HepG2 (cell line): ENCODE measurements around the gene BAG3. TPM values are rescaled to one million over a fixed set of nuclear protein-coding genes. Genes with fewer than 3 reads are reported as not detected.

Source experiments
- ERF ChIP-seq: IDR thresholded peaks from 2 replicates; pipeline ENCODE4 v1.6.1; 2018; ENCODE audit warnings: missing biosample characterization, missing genetic modification reagents
- FOXK1 ChIP-seq: sonication (generic); formaldehyde crosslinking; IDR thresholded peaks from 2 replicates; pipeline ENCODE4 v1.4.0; 2020; ENCODE audit warnings: low read depth, missing genetic modification reagents, borderline replicate concordance
- GATAD2A ChIP-seq: IDR thresholded peaks from 2 replicates; pipeline ENCODE4 v1.6.1; 2016
- JUND ChIP-seq: sonication (generic); formaldehyde crosslinking; IDR thresholded peaks from 2 replicates; pipeline ENCODE4 v1.8.0; 2022; ENCODE audit warnings: mild to moderate bottlenecking, missing genetic modification reagents
- KDM2A ChIP-seq: sonication (generic); formaldehyde crosslinking; IDR thresholded peaks from 2 replicates; pipeline ENCODE4 v1.4.0; 2020; ENCODE audit warnings: low read depth, missing genetic modification reagents, borderline replicate concordance
- KIAA2018 ChIP-seq: sonication (generic); formaldehyde crosslinking; IDR thresholded peaks from 2 replicates; pipeline ENCODE4 v1.5.0; 2020; ENCODE audit warnings: mild to moderate bottlenecking, missing genetic modification reagents, borderline replicate concordance
- MXI1 ChIP-seq: IDR thresholded peaks from 3 replicates; pipeline ENCODE4 v1.6.1; 2012; ENCODE audit warnings: low read depth, low read length, inconsistent platforms, borderline replicate concordance
- RXRB ChIP-seq: IDR thresholded peaks from 2 replicates; pipeline ENCODE4 v1.6.1; 2016; ENCODE audit warnings: borderline replicate concordance, missing genetic modification reagents, missing compliant biosample characterization
- TERF1 ChIP-seq: sonication (generic); formaldehyde crosslinking; IDR thresholded peaks from 2 replicates; pipeline ENCODE4 v1.8.0; 2022; ENCODE audit warnings: mild to moderate bottlenecking, missing genetic modification reagents, moderate library complexity
- ZBTB7A ChIP-seq: sonication (generic); formaldehyde crosslinking; IDR thresholded peaks from 2 replicates; pipeline ENCODE4 v1.8.0; 2022; ENCODE audit warnings: mild to moderate bottlenecking, missing genetic modification reagents
- ZFP62 ChIP-seq: sonication (generic); formaldehyde crosslinking; IDR thresholded peaks from 2 replicates; pipeline ENCODE4 v1.4.0; 2020; ENCODE audit warnings: missing genetic modification reagents
- ZIK1 ChIP-seq: sonication (generic); formaldehyde crosslinking; IDR thresholded peaks from 2 replicates; pipeline ENCODE4 v1.5.0; 2020; ENCODE audit warnings: mild to moderate bottlenecking, low read depth, missing genetic modification reagents, borderline replicate concordance
- ZNF224 ChIP-seq: sonication (generic); formaldehyde crosslinking; IDR thresholded peaks from 2 replicates; pipeline ENCODE4 v1.5.0; 2020; ENCODE audit warnings: mild to moderate bottlenecking, missing genetic modification reagents
- ZNF281 ChIP-seq: sonication (generic); formaldehyde crosslinking; IDR thresholded peaks from 2 replicates; pipeline ENCODE4 v1.4.0; 2020; ENCODE audit warnings: missing genetic modification reagents, borderline replicate concordance
- ZNF33B ChIP-seq: sonication (generic); formaldehyde crosslinking; IDR thresholded peaks from 2 replicates; pipeline ENCODE4 v1.5.1; 2020; ENCODE audit warnings: mild to moderate bottlenecking, missing genetic modification reagents
- ZNF501 ChIP-seq: sonication (generic); formaldehyde crosslinking; IDR thresholded peaks from 2 replicates; pipeline ENCODE4 v1.5.1; 2020; ENCODE audit warnings: mild to moderate bottlenecking, moderate library complexity, missing genetic modification reagents
- ZNF780A ChIP-seq: sonication (generic); formaldehyde crosslinking; IDR thresholded peaks from 2 replicates; pipeline ENCODE4 v1.8.0; 2022; ENCODE audit warnings: mild to moderate bottlenecking, missing genetic modification reagents, moderate library complexity
- polyA plus RNA-seq, 8 experiments: library from polyadenylated mRNA; depleted of rRNA in 3 of 8; stranded (reverse) in 7 of 8; unstranded in 1 of 8; fragments of >200 nt; fragmentation: Illumina TruSeq in 4 of 8; extraction: Trizol in 4 of 8; gene quantifications; 2 replicates each; pipeline versions ENCODE4 v1.2.1 to v1.2.3, GENCODE V29; 2011 to 2016; ENCODE audit warnings: low read depth in 4 of 8, missing spikeins in 1 of 8, mixed read lengths in 1 of 8; ENCODE audit not compliant: insufficient read depth in 1 of 8
- total RNA-seq, 5 experiments: library from RNA; depleted of rRNA; stranded (reverse); fragments of >200 nt; fragmentation: Illumina TruSeq; extraction: Trizol; gene quantifications; 2 replicates each; pipeline ENCODE4 v1.2.3, GENCODE V29; 2016; ENCODE audit warnings: low read depth in 1 of 5

The BAG3 gene
- total and polyA plus RNA-seq, 2 of the 13 experiments (the other 11 are each of a cell fraction or from before 2014, with no cell fraction given): 2.9 to 6.7 TPM

- TF ChIP-seq KIAA2018 (no peak), ZNF33B (CRISPR knock-in tag) (no peak), TERF1 (CRISPR knock-in tag) (no peak), ZFP62 (CRISPR knock-in tag) (no peak), ZNF281 (no peak), KDM2A (CRISPR knock-in tag) (peak; percentile 73; the same call in 1 of the 2 replicates), ZBTB7A (no peak), GATAD2A (CRISPR knock-in tag) (peak; percentile 20; the same call in 1 of the 2 replicates), MXI1 (peak; percentile 17; the same call in 1 of the 3 replicates), ZNF780A (CRISPR knock-in tag) (no peak), ZNF501 (CRISPR knock-in tag) (0 out of 2 replicates have a peak, but pooled peaks have one; percentile 15), RXRB (CRISPR knock-in tag) (peak; percentile 37; the same call in 1 of the 2 replicates), JUND (CRISPR knock-in tag) (0 out of 2 replicates have a peak, but pooled peaks have one; percentile 28), ZIK1 (CRISPR knock-in tag) (no peak), ZNF224 (CRISPR knock-in tag) (0 out of 2 replicates have a peak, but pooled peaks have one; percentile 35), FOXK1 (0 out of 2 replicates have a peak, but pooled peaks have one; percentile 11), ERF (CRISPR knock-in tag) (0 out of 2 replicates have a peak, but pooled peaks have one; percentile 26)
Observed at GRCh38 chr10:119686465-119687191, 35.4 kb downstream of the BAG3 start (continued).
